LNCaP clone FGC (cell line): ENCODE data around the gene ST6GALNAC3.
A peak's percentile ranks its signal among the peaks of the same experiment; 100 is the strongest.

Experiments used
- DNase-seq: peaks from one replicate; pipeline ENCODE4 v3.0.0-alpha.2; 2011; ENCODE audit warnings: low read depth
- H3K4me3 ChIP-seq: 2 replicates; pipeline ENCODE4 v1.5.1; 2011; ENCODE audit warnings: mild to moderate bottlenecking, low read depth, low read length, control low read depth
- CTCF ChIP-seq: IDR thresholded peaks from 2 replicates; pipeline ENCODE4 v1.5.1; 2012; ENCODE audit warnings: mild to moderate bottlenecking; ENCODE audit not compliant: control insufficient read depth, insufficient read depth; ENCODE audit errors: extremely low read depth

The ST6GALNAC3 gene

GRCh38 chr1:76679534-76680152 lies 605.1 kb downstream of the ST6GALNAC3 start:
- no peak for DNase-seq
- no peak overlapping the region for H3K4me3 ChIP-seq
- no peak for TF ChIP-seq CTCF

GRCh38 chr1:76680651-76681050 lies 606.1 kb downstream of the ST6GALNAC3 start:
- no peak for DNase-seq
- no peak for TF ChIP-seq CTCF

GRCh38 chr1:76682138-76682537 lies 607.6 kb downstream of the ST6GALNAC3 start:
- H3K4me3 ChIP-seq: no peak overlapping the region
- 0 out of 2 replicates have a peak, but pooled peaks have one; percentile 14 for TF ChIP-seq CTCF
- no peak for DNase-seq

More at GRCh38 chr1:76680651-76681050, 606.1 kb downstream of the ST6GALNAC3 start:
- no peak overlapping the region for H3K4me3 ChIP-seq
